ENCODE data around the gene CHTF18.
"Not testable (repeated sequence)": the region's sequence is repeated elsewhere in the genome, so short reads cannot be mapped to it uniquely, and the experiment has no call there.

The CHTF18 gene

GRCh38 chr16:751152-752006, 37.0 kb upstream of the CHTF18 start:
- Mint-ChIP-seq H3K4me1 (ENCODE audit: low read depth) (peaks cover 2% of the 10 kb centered on the region), H3K9me3 (peaks cover 2% of the 10 kb centered on the region), H3K4me3 (no peak overlapping the region), H3K27me3 (peaks cover 1% of the 10 kb centered on the region), H3K27ac (no peak overlapping the region), H3K36me3 (ENCODE audit: low read depth) (no peaks in the 10 kb centered on the region)
- DNase-seq = no peak

- H3K27ac Mint-ChIP-seq = no peak overlapping the region
- no peak overlapping the region for H3K4me3 Mint-ChIP-seq
Observed at GRCh38 chr16:752007-752312, 36.5 kb upstream of the CHTF18 start.

GRCh38 chr16:754121-754607, 34.3 kb upstream of the CHTF18 start:
- DNase-seq; H3K4me1 Mint-ChIP-seq (ENCODE audit: low read depth); H3K9me3 Mint-ChIP-seq; H3K27me3 Mint-ChIP-seq; H3K4me3 Mint-ChIP-seq; H3K36me3 Mint-ChIP-seq (ENCODE audit: low read depth); H3K27ac Mint-ChIP-seq: not testable (repeated sequence)

More at GRCh38 chr16:752007-752312, 36.5 kb upstream of the CHTF18 start:
- peaks cover 4% of the 10 kb centered on the region for H3K27me3 Mint-ChIP-seq
- H3K4me1 Mint-ChIP-seq (ENCODE audit: low read depth) = peaks cover 6% of the 10 kb centered on the region
- no peak for DNase-seq
- peaks cover 4% of the 10 kb centered on the region for H3K9me3 Mint-ChIP-seq
- no peaks in the 10 kb centered on the region for H3K36me3 Mint-ChIP-seq (ENCODE audit: low read depth)

GRCh38 chr16:754656-755055, 33.8 kb upstream of the CHTF18 start:
- Mint-ChIP-seq H3K4me1 (ENCODE audit: low read depth) (peaks cover 6% of the 10 kb centered on the region), H3K27me3 (peaks cover 4% of the 10 kb centered on the region), H3K27ac (no peak overlapping the region), H3K4me3 (no peak overlapping the region), H3K36me3 (ENCODE audit: low read depth) (no peaks in the 10 kb centered on the region), H3K9me3 (peaks cover 4% of the 10 kb centered on the region)
- DNase-seq = no peak

GRCh38 chr16:756428-756827, 32.0 kb upstream of the CHTF18 start:
- H3K4me1 Mint-ChIP-seq (ENCODE audit: low read depth) = peaks cover 6% of the 10 kb centered on the region
- no peak overlapping the region for H3K4me3 Mint-ChIP-seq
- peaks cover 4% of the 10 kb centered on the region for H3K27me3 Mint-ChIP-seq
- DNase-seq = no peak
- H3K27ac Mint-ChIP-seq = no peak overlapping the region
- no peaks in the 10 kb centered on the region for H3K36me3 Mint-ChIP-seq (ENCODE audit: low read depth)
- H3K9me3 Mint-ChIP-seq = peaks cover 4% of the 10 kb centered on the region

GRCh38 chr16:759110-759910, 29.1 kb upstream of the CHTF18 start:
- Mint-ChIP-seq H3K4me3 (no peak overlapping the region), H3K27me3 (peaks cover 4% of the 10 kb centered on the region), H3K36me3 (ENCODE audit: low read depth) (no peaks in the 10 kb centered on the region), H3K4me1 (ENCODE audit: low read depth) (peaks cover 6% of the 10 kb centered on the region), H3K9me3 (peaks cover 4% of the 10 kb centered on the region), H3K27ac (no peak overlapping the region)
- DNase-seq = no peak

GRCh38 chr16:760065-760464, 28.4 kb upstream of the CHTF18 start:
- H3K4me1 Mint-ChIP-seq (ENCODE audit: low read depth) = peaks cover 5% of the 10 kb centered on the region
- DNase-seq = no peak
- no peak overlapping the region for H3K4me3 Mint-ChIP-seq
- H3K27me3 Mint-ChIP-seq = peaks cover 4% of the 10 kb centered on the region
- H3K36me3 Mint-ChIP-seq (ENCODE audit: low read depth) = no peaks in the 10 kb centered on the region
- no peak overlapping the region for H3K27ac Mint-ChIP-seq
- H3K9me3 Mint-ChIP-seq = peaks cover 4% of the 10 kb centered on the region

GRCh38 chr16:760545-761343, 27.7 kb upstream of the CHTF18 start, which contains the start of gene MSLN:
Gene MSLN (plus strand): TSS chr16:760734. CDS start chr16:762681, 1,947 bp downstream.
- H3K4me3 Mint-ChIP-seq = no peak within 1 kb of the TSS
- peaks cover 5% of the 10 kb centered on the region for H3K4me1 Mint-ChIP-seq (ENCODE audit: low read depth)
- peaks cover 4% of the 10 kb centered on the region for H3K9me3 Mint-ChIP-seq
- H3K36me3 Mint-ChIP-seq (ENCODE audit: low read depth) = no peaks in the 10 kb centered on the region
- DNase-seq = no peak
- H3K27me3 Mint-ChIP-seq = peaks cover 4% of the 10 kb centered on the region
- no peak within 1 kb of the TSS for H3K27ac Mint-ChIP-seq

GRCh38 chr16:761625-762513, 26.6 kb upstream of the CHTF18 start:
- H3K9me3 Mint-ChIP-seq = no peaks in the 10 kb centered on the region
- DNase-seq = no peak
- no peaks in the 10 kb centered on the region for H3K36me3 Mint-ChIP-seq (ENCODE audit: low read depth)
- H3K27me3 Mint-ChIP-seq = no peaks in the 10 kb centered on the region
- no peak overlapping the region for H3K27ac Mint-ChIP-seq
- no peak overlapping the region for H3K4me3 Mint-ChIP-seq
- H3K4me1 Mint-ChIP-seq (ENCODE audit: low read depth) = peaks cover 1% of the 10 kb centered on the region

GRCh38 chr16:762595-763268, 25.7 kb upstream of the CHTF18 start:
- H3K4me3 Mint-ChIP-seq = no peak overlapping the region
- no peaks in the 10 kb centered on the region for H3K36me3 Mint-ChIP-seq (ENCODE audit: low read depth)
- no peaks in the 10 kb centered on the region for H3K4me1 Mint-ChIP-seq (ENCODE audit: low read depth)
- H3K27me3 Mint-ChIP-seq = no peaks in the 10 kb centered on the region
- no peaks in the 10 kb centered on the region for H3K9me3 Mint-ChIP-seq
- DNase-seq = no peak
- no peak overlapping the region for H3K27ac Mint-ChIP-seq

GRCh38 chr16:763369-764183, 24.8 kb upstream of the CHTF18 start:
- Mint-ChIP-seq H3K4me1 (ENCODE audit: low read depth) (no peaks in the 10 kb centered on the region), H3K27ac (no peak overlapping the region), H3K27me3 (no peaks in the 10 kb centered on the region), H3K9me3 (no peaks in the 10 kb centered on the region), H3K4me3 (no peak overlapping the region), H3K36me3 (ENCODE audit: low read depth) (no peaks in the 10 kb centered on the region)
- no peak for DNase-seq

GRCh38 chr16:764184-764750, 24.2 kb upstream of the CHTF18 start:
- no peak for DNase-seq
- Mint-ChIP-seq H3K9me3 (no peaks in the 10 kb centered on the region), H3K27me3 (no peaks in the 10 kb centered on the region), H3K27ac (no peak overlapping the region), H3K4me3 (no peak overlapping the region), H3K4me1 (ENCODE audit: low read depth) (no peaks in the 10 kb centered on the region), H3K36me3 (ENCODE audit: low read depth) (no peaks in the 10 kb centered on the region)

Data from activated T-cell treated with anti-CD3 and anti-CD28 coated beads, Interleukin-2, amount 50 U/mL, for 24 hours (primary cell).